Fibroblast of skin of right biceps (primary cell): ENCODE measurements around the gene ADAMTS10.
"Not testable (repeated sequence)": the region's sequence is repeated elsewhere in the genome, so short reads cannot be mapped to it uniquely, and the experiment has no call there.

Experiments
- DNase-seq: peaks from one replicate; pipeline ENCODE4 v3.0.0-alpha.2; 2013

ADAMTS10 gene

GRCh38 chr19:8592231-8593009 lies 18.1 kb downstream of the ADAMTS10 start:
- peak; percentile 93 for DNase-seq

- DNase-seq = no peak
These were observed 21.3 kb downstream of the ADAMTS10 start for GRCh38 chr19:8589177-8589714.

- peak; percentile 43 for DNase-seq
These were observed 24.4 kb downstream of the ADAMTS10 start for GRCh38 chr19:8585894-8586750.

GRCh38 chr19:8584965-8585893 lies 25.3 kb downstream of the ADAMTS10 start:
- DNase-seq = no peak

- peak; percentile 71 for DNase-seq
These were observed 29.7 kb downstream of the ADAMTS10 start for GRCh38 chr19:8580710-8581281.

GRCh38 chr19:8578642-8579265 lies 31.8 kb downstream of the ADAMTS10 start:
- peak; percentile 50 for DNase-seq

- DNase-seq = no peak
These were observed 32.8 kb downstream of the ADAMTS10 start for GRCh38 chr19:8577741-8578140.

- DNase-seq = no peak
These were observed 33.3 kb downstream of the ADAMTS10 start, which contains the start of gene MYO1F for GRCh38 chr19:8577247-8577646. Gene MYO1F, minus strand, starts transcription at chr19:8577442. Its CDS starts 133 bp downstream, at chr19:8577309.

GRCh38 chr19:8576273-8576993 lies 34.1 kb downstream of the ADAMTS10 start:
- no peak for DNase-seq

GRCh38 chr19:8575467-8575997 lies 35.0 kb downstream of the ADAMTS10 start:
- DNase-seq = peak; percentile 78

GRCh38 chr19:8574619-8574922 lies 35.9 kb downstream of the ADAMTS10 start:
- not testable (repeated sequence) for DNase-seq

- DNase-seq = no peak
These were observed 37.2 kb downstream of the ADAMTS10 start for GRCh38 chr19:8573316-8573715.

GRCh38 chr19:8571006-8571411 lies 39.5 kb downstream of the ADAMTS10 start:
- peak; percentile 78 for DNase-seq

- DNase-seq = peak; percentile 95
These were observed 41.3 kb downstream of the ADAMTS10 start for GRCh38 chr19:8569066-8569771.

GRCh38 chr19:8567522-8568172 lies 42.9 kb downstream of the ADAMTS10 start:
- no peak for DNase-seq

GRCh38 chr19:8566855-8567254 lies 43.7 kb downstream of the ADAMTS10 start:
- peak; percentile 36 for DNase-seq

GRCh38 chr19:8564866-8565265 lies 45.6 kb downstream of the ADAMTS10 start:
- not testable (repeated sequence) for DNase-seq

GRCh38 chr19:8561075-8561764 lies 49.3 kb downstream of the ADAMTS10 start:
- DNase-seq = no peak

GRCh38 chr19:8558325-8558724 lies 52.2 kb downstream of the ADAMTS10 start:
- DNase-seq = no peak
